Measurements from ENCODE around the gene GEMIN2.

DNA sequence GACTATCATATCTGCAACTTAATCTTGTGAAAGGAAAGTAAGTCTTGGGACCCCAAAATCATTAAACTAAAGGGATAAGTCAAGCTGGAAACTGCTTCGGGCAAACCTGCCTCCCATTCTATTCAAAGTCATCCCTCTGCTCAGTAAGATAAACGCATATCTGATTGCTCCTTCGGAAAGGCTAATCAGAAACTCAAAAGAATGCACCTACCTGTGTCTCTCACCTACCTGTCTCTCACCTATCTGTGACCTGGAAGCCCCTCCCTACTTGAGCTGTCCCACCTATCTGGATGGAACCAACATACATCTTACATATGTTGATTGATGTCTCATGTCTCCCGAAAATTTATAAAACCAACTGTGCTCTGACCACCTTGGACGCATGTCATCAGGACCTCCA lies 31.0 kb upstream of the GEMIN2 start:
- TF ChIP-seq, protein P1, sequence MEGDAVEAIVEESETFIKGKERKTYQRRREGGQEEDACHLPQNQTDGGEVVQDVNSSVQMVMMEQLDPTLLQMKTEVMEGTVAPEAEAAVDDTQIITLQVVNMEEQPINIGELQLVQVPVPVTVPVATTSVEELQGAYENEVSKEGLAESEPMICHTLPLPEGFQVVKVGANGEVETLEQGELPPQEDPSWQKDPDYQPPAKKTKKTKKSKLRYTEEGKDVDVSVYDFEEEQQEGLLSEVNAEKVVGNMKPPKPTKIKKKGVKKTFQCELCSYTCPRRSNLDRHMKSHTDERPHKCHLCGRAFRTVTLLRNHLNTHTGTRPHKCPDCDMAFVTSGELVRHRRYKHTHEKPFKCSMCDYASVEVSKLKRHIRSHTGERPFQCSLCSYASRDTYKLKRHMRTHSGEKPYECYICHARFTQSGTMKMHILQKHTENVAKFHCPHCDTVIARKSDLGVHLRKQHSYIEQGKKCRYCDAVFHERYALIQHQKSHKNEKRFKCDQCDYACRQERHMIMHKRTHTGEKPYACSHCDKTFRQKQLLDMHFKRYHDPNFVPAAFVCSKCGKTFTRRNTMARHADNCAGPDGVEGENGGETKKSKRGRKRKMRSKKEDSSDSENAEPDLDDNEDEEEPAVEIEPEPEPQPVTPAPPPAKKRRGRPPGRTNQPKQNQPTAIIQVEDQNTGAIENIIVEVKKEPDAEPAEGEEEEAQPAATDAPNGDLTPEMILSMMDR (IDR thresholded peaks at IDR 0.05): no peak
- TF ChIP-seq POLR2AphosphoS5 (IDR thresholded peaks at IDR 0.05): no peak
- no peak for TF ChIP-seq POLR2A (IDR thresholded peaks at IDR 0.05; ENCODE audit: low read depth)
- TF ChIP-seq EP300 (IDR thresholded peaks at IDR 0.05): no peak

All from esophagus muscularis mucosa (tissue), 4 donors.